Measurements from ENCODE around the gene ZNF786. TPM values are rescaled to one million over a fixed set of nuclear protein-coding genes. Genes with fewer than 3 reads are reported as not detected.

The ZNF786 gene, protein sequence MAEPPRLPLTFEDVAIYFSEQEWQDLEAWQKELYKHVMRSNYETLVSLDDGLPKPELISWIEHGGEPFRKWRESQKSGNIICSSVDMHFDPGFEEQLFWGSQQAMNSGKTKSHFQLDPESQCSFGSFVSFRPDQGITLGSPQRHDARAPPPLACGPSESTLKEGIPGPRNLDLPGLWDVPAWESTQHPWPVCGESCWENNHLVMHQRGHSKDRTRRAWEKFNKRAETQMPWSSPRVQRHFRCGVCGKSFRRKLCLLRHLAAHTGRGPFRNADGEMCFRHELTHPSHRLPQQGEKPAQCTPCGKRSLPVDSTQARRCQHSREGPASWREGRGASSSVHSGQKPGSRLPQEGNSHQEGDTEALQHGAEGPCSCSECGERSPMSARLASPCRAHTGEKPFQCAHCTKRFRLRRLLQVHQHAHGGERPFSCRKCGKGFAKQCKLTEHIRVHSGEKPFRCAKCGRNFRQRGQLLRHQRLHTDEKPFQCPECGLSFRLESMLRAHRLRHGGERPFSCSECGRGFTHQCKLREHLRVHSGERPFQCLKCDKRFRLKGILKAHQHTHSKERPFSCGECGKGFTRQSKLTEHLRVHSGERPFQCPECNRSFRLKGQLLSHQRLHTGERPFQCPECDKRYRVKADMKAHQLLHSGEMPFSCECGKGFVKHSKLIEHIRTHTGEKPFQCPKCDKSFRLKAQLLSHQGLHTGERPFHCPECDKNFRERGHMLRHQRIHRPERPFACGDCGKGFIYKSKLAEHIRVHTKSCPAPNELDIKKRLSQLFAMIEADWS
- total RNA-seq: 5.2 and 6.3 TPM in 2 replicates

DNA sequence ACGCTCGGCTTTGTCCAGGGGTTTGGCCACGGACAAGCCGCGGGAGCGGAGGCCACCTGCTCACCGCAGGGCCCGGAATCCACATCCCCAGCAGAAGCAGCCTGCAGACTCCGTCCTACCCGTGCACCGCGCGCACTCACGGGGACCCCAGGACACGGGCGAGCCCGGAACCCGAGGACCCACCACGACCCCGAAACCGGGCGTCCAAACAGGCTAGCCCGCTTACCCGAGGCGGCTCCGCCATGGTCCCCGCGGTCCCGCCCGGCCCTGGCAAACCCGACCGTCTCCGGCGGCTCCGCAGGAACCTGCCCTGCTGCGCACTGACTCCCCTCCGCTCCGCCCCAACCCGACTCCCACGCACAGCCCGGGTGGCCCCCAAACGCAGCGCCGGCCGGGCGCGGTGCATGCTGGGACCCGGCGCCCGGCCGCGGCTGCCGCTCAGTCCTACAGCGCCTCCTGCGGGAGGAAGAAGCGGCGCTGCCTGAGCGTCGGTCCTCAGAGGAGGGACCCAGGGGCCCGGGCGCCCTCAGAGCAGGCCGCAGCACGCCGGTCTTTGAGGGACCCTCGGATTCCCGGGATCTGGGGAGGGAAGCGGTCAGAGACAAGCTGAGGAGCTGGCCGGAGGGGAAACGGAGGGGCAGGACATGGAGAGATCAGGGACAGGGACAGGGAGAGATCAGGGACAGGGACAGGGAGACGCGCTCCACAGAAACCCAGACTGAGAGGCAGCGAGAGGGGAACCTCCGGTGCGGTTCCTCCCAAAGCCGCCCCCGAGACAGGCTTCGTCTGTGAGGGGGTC lies at the start of gene ZNF786:
ZNF786 (minus strand) TSS at position 322 of the 799 bp plus-strand sequence; CDS start at position 244, 78 bp downstream.

DNA sequence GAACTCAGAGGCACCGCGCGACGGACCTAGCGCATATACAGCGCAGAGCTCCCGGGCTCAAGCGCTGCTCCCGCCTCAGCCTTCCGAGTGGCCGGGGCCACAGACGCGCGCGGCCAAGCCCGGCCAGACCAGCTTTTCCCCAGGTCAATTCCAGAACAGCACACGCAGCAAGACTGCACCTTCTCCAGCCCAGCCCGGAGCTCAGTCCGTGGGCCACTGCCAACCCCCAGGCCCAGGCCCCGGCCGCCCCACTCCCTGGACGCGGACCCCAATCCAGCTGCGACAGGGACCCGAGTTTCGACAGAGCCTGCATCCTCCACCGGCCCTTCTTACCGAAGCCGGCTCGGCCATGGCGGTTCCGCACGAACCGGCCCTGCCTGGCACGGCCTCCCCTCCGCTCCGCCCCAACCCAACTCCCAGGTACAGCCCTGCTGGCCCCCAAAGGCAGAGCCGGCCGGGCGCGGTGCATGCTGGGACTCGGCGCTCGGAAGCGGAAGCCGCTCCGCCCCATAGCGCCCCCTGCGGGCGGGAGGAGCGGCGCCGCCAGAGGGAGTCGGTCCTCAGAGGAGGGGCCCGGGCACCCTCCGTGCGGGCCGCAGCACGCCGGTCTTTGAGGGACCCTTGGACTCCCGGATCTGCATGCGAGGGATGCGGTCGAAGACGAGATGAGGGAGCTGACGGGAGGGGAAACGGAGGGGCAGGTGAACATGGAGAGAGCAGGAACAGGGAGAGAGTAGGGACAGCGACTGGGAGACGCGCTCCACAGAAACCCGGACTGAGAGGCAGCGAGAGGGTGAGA lies 35.5 kb upstream of the ZNF786 start, which contains the start of gene ZNF425:
ZNF425 (minus strand) TSS at position 462 of the 799 bp plus-strand sequence; CDS start at position 351, 111 bp downstream.

DNA sequence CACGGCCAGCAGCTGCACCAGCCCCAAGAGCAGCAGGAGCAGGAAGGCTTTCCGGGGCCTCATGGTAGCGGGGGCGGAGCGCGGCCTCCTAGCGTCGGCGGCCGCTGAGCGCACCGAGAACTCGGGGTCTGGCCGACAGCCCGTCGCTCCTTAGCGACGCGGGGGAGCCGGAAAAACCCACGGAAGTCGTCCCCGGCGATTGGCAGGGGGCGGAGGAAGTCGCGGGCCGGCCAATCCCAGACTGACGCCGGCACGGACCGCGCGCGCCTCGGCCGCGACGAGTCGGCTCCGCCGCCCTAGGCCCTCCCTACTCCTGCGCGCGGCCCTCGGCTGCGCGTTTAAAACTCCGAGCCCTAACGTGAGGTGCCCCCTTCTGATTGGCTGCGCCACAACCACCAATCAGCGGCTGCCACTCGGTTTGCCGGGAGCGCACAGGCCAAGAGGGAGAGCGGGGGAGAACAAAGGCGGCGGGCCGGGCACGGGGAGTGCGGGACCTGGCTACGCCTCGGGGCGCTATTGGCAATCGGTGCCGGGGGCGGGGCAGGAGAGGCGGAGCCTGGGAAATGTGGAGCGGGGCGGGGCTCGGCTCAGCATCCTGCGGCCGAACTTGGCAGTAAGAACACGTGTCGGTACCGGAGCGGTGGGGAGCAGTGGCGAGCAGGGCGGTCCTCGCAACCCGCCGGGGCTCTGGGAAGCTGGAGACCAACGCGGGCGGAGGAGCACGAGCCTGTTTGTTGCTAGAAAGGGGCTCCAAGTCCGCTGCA lies 62.0 kb downstream of the ZNF786 start, which contains the start of gene PDIA4:
PDIA4 (minus strand) TSS at position 160 of the 764 bp plus-strand sequence; CDS start at position 63, 97 bp downstream.

Small RNA genes within 50 kb of the gene (small RNA-seq; reads per million reads assigned to genes)
- gene COX6B1P1 (not detected), gene RN7SL521P (not detected), gene RNU6-650P (0.91 reads per million, percentile 15 among the genes with 10 or more reads in this experiment)

Other genes starting within 250 kb of the ZNF786 start
- 33.6 and 36.5 TPM in 2 replicates for gene EZH2, start 206.4 kb downstream of the ZNF786 start, total RNA-seq
- 336 and 342 TPM in 2 replicates for gene PDIA4, start 62.2 kb downstream of the ZNF786 start, total RNA-seq
- 1.0 and 1.2 TPM in 2 replicates for gene ZNF425, start 35.6 kb upstream of the ZNF786 start, total RNA-seq
- gene ZNF398, start 56.7 kb upstream of the ZNF786 start, total RNA-seq: 12.8 and 14.1 TPM in 2 replicates
- gene ZNF282, start 104.8 kb upstream of the ZNF786 start, total RNA-seq: 28.0 and 50.3 TPM in 2 replicates
- 5.9 and 6.0 TPM in 2 replicates for gene ZNF212, start 148.9 kb upstream of the ZNF786 start, total RNA-seq
- gene ZNF783, start 171.5 kb upstream of the ZNF786 start, total RNA-seq: 6.6 and 7.2 TPM in 2 replicates